Measurements from ENCODE around the gene ERGIC1.

The ERGIC1 gene

DNA sequence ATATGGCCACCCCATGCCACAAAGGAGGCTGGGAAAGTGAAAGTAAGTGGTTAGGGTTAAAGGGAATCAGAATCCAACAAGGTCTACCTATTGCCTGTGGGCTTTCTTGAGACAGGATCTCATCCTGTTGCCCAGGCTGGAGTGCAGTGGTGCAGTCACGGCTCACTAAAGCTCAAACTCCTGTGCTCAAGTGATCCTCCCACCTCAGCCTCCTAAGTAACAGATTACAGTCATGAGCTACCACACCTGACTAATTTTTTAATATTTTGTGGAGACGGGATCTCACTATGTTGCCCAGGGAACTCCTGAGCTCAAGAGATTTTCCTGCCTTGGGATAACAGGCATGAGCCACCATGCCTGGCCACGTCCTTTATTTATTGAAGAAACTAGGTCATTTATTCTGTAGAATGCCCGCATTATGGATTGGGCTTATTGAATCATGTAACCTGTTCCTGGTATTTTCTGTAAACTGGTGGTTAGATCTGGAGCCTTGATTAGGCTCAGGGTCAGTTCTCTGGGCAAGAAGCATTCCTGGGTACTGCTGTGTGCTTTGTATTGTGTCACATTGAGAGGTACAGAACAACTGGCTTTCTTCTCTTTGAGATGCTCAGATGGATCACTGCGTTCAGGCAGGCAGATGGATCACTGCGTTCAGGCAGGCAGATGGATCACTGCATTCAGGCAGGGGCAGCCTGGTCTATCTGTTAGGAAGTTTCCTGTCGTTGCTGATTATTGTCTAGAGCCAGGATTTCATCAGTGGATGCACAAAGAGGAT is 41.6 kb downstream of the ERGIC1 start:
- DNase-seq (ENCODE audit: extremely low read depth, insufficient read length) = no peak
- no peak overlapping the region for H3K4me3 ChIP-seq (replicated peaks; ENCODE audit: low read depth, low read length)
- H3K36me3 ChIP-seq (ENCODE audit: control insufficient read depth, insufficient read depth, low read length) = peaks cover 10% of the 10 kb centered on the region
- TF ChIP-seq, protein P1, sequence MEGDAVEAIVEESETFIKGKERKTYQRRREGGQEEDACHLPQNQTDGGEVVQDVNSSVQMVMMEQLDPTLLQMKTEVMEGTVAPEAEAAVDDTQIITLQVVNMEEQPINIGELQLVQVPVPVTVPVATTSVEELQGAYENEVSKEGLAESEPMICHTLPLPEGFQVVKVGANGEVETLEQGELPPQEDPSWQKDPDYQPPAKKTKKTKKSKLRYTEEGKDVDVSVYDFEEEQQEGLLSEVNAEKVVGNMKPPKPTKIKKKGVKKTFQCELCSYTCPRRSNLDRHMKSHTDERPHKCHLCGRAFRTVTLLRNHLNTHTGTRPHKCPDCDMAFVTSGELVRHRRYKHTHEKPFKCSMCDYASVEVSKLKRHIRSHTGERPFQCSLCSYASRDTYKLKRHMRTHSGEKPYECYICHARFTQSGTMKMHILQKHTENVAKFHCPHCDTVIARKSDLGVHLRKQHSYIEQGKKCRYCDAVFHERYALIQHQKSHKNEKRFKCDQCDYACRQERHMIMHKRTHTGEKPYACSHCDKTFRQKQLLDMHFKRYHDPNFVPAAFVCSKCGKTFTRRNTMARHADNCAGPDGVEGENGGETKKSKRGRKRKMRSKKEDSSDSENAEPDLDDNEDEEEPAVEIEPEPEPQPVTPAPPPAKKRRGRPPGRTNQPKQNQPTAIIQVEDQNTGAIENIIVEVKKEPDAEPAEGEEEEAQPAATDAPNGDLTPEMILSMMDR (IDR thresholded peaks at IDR 0.05; ENCODE audit: insufficient read depth, low read length, poor library complexity, severe bottlenecking) = no peak
- no peaks in the 10 kb centered on the region for H3K27me3 ChIP-seq (replicated peaks; ENCODE audit: control insufficient read depth, insufficient read depth, low read length)

DNA sequence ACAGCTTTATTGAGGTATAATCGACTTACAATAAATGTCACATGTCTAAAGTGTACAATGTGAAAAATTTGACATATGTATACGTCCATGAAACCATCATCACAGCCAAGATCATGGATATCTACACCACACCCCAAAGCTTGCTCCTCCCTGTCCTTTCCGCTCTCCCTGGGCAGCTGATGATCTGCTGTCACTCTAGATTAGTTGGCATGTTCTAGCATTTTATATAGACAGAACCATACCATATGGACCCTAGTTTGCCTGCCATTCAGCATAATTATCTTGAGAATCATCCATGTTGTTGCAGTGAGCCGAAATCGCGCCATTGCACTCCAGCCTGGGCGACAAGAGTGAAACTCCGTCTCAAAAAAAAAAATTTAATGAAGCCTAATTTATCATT is 42.5 kb downstream of the ERGIC1 start:
- Histone ChIP-seq H3K4me3 (replicated peaks; ENCODE audit: low read depth, low read length) (no peak overlapping the region), H3K36me3 (ENCODE audit: control insufficient read depth, insufficient read depth, low read length) (peaks cover 6% of the 10 kb centered on the region), H3K27me3 (replicated peaks; ENCODE audit: control insufficient read depth, insufficient read depth, low read length) (no peaks in the 10 kb centered on the region)
- no peak for DNase-seq (ENCODE audit: extremely low read depth, insufficient read length)
- TF ChIP-seq, protein P1 (IDR thresholded peaks at IDR 0.05; ENCODE audit: insufficient read depth, low read length, poor library complexity, severe bottlenecking) = no peak

DNA sequence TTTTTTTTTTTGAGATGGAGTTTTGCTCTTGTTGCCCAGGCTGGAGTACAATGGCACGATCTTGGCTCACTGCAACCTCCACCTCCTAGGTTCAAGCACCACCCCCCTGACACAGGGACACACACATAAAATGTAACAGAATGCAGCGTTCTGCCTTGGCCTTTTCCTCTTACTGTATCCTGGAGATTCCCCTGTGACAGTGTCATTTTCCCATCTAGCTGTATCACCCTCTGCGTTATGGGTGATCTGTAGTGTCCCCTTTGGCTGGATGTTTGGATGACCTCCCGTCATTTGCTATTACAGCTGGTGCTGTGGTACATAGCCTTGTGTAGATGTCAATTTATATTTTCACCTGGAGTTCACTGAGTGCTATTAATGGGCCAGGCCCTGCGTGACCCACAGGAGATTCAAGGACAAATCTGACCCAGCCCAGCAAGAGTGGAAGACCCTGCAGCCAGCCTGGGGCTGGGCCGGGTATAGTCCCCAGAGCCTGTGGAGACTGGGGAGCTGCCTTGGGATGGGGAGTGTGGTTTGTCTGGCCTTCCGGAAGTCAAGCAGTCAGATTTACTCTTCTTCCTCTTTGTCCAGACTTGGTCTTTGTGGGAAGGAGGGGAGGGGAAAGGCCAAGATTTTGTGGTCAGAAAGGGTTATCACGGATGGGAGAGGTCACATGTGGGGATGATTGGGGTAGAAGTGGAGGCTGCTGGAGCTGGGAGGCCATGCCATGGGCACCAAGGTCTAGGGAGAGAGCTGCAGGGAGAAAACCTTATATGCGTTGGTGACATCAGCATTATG is 43.6 kb downstream of the ERGIC1 start:
- peaks cover 5% of the 10 kb centered on the region for H3K36me3 ChIP-seq (ENCODE audit: control insufficient read depth, insufficient read depth, low read length)
- H3K27me3 ChIP-seq (replicated peaks; ENCODE audit: control insufficient read depth, insufficient read depth, low read length) = no peaks in the 10 kb centered on the region
- H3K4me3 ChIP-seq (replicated peaks; ENCODE audit: low read depth, low read length) = no peak overlapping the region
- DNase-seq (ENCODE audit: extremely low read depth, insufficient read length) = no peak
- TF ChIP-seq, protein P1 (IDR thresholded peaks at IDR 0.05; ENCODE audit: insufficient read depth, low read length, poor library complexity, severe bottlenecking) = no peak

DNA sequence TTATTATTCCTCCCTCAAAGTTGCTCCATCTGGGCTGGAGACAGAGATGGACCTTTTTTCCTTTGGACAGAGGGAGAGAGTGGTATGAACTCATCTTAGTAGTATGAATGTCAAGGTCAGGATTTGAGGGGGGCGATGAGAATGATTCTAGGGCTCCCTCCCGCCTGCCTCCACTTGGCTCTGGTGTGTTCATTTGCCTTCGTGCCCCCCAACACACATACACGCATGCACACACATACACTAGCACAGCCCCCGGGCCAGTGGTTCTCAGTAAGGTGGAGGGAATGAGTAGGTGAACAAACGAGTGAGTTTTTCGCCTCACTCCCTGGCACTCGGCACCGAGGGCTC is 44.5 kb downstream of the ERGIC1 start:
- Histone ChIP-seq H3K36me3 (ENCODE audit: control insufficient read depth, insufficient read depth, low read length) (peaks cover 2% of the 10 kb centered on the region), H3K27me3 (replicated peaks; ENCODE audit: control insufficient read depth, insufficient read depth, low read length) (no peaks in the 10 kb centered on the region), H3K4me3 (replicated peaks; ENCODE audit: low read depth, low read length) (no peak overlapping the region)
- TF ChIP-seq, protein P1 (IDR thresholded peaks at IDR 0.05; ENCODE audit: insufficient read depth, low read length, poor library complexity, severe bottlenecking) = no peak
- no peak for DNase-seq (ENCODE audit: extremely low read depth, insufficient read length)

DNA sequence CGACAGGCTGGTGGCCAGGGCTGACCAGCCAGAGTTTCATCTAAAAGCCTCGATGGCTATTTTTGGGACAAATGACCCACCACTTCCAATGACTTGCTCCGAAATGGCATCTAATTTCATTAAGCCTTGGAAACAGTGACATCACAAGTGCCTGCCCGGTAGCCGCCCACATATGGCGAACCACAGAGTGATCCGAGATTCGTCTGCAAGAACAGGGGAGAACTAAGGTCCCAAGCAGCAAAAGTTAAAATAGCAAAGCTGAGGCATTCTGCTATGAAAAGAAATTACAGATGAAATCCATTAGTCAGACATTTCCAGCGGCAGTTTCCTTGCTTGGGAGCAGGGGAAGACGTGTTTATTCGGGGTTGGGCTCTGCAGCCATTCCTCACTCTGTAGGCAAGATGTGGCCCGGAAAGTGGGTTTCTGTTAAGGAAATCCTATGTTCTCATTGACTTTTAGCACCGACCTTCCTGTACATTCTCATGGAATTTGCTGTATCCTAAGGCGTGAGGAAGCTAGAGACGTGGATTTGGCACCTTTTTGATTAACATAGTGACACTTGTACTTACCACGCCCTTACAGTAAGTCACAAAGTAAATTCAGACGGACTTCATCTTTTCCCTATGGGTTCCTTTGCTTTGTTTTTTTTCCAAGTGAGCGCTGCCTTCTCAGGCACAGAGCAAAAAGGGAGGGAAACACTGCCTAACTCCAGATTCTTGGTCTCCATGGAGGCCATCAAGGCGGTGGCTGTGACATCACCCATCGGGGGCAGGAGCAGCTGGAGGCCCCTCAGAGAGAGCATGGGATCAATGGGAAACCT is 45.1 kb downstream of the ERGIC1 start:
- no peak for DNase-seq (ENCODE audit: extremely low read depth, insufficient read length)
- Histone ChIP-seq H3K4me3 (replicated peaks; ENCODE audit: low read depth, low read length) (no peak overlapping the region), H3K27me3 (replicated peaks; ENCODE audit: control insufficient read depth, insufficient read depth, low read length) (no peaks in the 10 kb centered on the region), H3K36me3 (ENCODE audit: control insufficient read depth, insufficient read depth, low read length) (peaks cover 2% of the 10 kb centered on the region)
- TF ChIP-seq, protein P1 (IDR thresholded peaks at IDR 0.05; ENCODE audit: insufficient read depth, low read length, poor library complexity, severe bottlenecking) = no peak
